ENCODE measurements around the gene CASS4. TPM values are rescaled to one million over a fixed set of nuclear protein-coding genes. Genes with fewer than 3 reads are reported as not detected.

The CASS4 gene
- total and polyA plus RNA-seq, 9 of the 15 experiments (the other 6 are each of a cell fraction or from before 2014, with no cell fraction given): 8.1 to 53.8 (median 26.7) TPM

DNA sequence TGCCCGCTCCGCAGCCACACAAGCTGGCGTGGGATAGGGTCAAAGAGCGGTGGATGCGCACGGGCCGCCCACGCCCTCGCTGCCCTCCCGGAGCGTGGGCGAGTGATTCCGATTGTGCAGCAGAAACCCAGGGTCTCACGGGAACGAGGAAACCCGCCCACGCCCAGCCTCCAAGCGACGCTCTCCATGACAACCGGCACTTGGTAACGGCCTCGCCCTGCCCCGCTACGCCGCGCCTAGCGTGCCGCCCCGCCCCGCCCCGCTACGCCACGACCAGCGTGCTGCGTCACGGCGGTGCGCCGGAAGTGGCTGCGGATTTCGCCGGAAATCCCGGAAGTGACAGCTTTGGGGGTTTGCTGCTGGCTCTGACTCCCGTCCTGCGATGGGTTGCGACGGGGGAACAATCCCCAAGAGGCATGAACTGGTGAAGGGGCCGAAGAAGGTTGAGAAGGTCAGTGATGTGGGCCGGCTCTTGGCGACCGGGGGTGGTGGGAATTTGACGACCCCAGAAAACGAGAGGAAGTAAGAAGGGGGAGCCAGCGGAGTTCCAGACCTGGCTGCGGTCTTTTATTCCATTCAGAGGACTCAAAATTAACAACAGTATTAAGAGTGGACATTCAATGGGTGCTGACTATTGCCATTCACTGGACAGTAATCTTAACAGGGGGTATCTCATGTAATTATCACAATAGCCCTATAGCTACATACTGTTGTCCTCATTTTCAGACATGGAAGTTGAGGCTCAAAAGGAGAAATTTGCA, 56.4 kb downstream of the CASS4 start, which contains the start of gene RTF2 (continued):
- TF ChIP-seq, protein P1, sequence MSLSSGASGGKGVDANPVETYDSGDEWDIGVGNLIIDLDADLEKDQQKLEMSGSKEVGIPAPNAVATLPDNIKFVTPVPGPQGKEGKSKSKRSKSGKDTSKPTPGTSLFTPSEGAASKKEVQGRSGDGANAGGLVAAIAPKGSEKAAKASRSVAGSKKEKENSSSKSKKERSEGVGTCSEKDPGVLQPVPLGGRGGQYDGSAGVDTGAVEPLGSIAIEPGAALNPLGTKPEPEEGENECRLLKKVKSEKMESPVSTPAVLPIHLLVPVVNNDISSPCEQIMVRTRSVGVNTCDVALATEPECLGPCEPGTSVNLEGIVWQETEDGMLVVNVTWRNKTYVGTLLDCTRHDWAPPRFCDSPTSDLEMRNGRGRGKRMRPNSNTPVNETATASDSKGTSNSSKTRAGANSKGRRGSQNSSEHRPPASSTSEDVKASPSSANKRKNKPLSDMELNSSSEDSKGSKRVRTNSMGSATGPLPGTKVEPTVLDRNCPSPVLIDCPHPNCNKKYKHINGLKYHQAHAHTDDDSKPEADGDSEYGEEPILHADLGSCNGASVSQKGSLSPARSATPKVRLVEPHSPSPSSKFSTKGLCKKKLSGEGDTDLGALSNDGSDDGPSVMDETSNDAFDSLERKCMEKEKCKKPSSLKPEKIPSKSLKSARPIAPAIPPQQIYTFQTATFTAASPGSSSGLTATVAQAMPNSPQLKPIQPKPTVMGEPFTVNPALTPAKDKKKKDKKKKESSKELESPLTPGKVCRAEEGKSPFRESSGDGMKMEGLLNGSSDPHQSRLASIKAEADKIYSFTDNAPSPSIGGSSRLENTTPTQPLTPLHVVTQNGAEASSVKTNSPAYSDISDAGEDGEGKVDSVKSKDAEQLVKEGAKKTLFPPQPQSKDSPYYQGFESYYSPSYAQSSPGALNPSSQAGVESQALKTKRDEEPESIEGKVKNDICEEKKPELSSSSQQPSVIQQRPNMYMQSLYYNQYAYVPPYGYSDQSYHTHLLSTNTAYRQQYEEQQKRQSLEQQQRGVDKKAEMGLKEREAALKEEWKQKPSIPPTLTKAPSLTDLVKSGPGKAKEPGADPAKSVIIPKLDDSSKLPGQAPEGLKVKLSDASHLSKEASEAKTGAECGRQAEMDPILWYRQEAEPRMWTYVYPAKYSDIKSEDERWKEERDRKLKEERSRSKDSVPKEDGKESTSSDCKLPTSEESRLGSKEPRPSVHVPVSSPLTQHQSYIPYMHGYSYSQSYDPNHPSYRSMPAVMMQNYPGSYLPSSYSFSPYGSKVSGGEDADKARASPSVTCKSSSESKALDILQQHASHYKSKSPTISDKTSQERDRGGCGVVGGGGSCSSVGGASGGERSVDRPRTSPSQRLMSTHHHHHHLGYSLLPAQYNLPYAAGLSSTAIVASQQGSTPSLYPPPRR (CRISPR knock-in tag; IDR thresholded peaks at IDR 0.05; ENCODE audit: borderline replicate concordance): no peak
- TF ChIP-seq FOS (IDR thresholded peaks at IDR 0.05; ENCODE audit: extremely low read depth, insufficient read length) (no peak), ZFPM2 (CRISPR knock-in tag; IDR thresholded peaks at IDR 0.05) (no peak), ZBED1 (IDR thresholded peaks at IDR 0.05) (no peak), KLF1 (tag; IDR thresholded peaks at IDR 0.05) (peak; percentile 98), TBP (optimal IDR thresholded peaks at IDR 0.05; ENCODE audit: low read depth, low read length) (peak; percentile 33), ZNF12 (CRISPR knock-in tag; IDR thresholded peaks at IDR 0.05) (no peak), ATF1 (CRISPR knock-in tag; IDR thresholded peaks at IDR 0.05) (peak; percentile 92), ATF1 (tag; IDR thresholded peaks at IDR 0.05) (peak; percentile 99), HDGF (IDR thresholded peaks at IDR 0.05) (no peak), ZNF408 (CRISPR knock-in tag; IDR thresholded peaks at IDR 0.05; ENCODE audit: low read depth) (no peak), FOXP1 (CRISPR knock-in tag; IDR thresholded peaks at IDR 0.05) (no peak; the same call in 1 of the 2 replicates), GABPB1 (CRISPR knock-in tag; IDR thresholded peaks at IDR 0.05) (peak; percentile 98), CCAR2 (IDR thresholded peaks at IDR 0.05; ENCODE audit: low read depth, low read length) (no peak), KDM1A (IDR thresholded peaks at IDR 0.05) (peak in 1 of 2 experiments; percentile 41; a peak in 1 of 4 replicates), SRSF9 (IDR thresholded peaks at IDR 0.05; ENCODE audit: borderline replicate concordance, low read depth, low read length) (no peak), SAP30 (IDR thresholded peaks at IDR 0.05; ENCODE audit: borderline replicate concordance, insufficient read depth, low read depth, low read length, poor library complexity, severe bottlenecking) (peak; percentile 80), ZNF75A (CRISPR knock-in tag; IDR thresholded peaks at IDR 0.05) (no peak), FOXM1 (IDR thresholded peaks at IDR 0.05; ENCODE audit: low read depth) (no peak), FOXM1 (CRISPR knock-in tag; IDR thresholded peaks at IDR 0.05; ENCODE audit: low read depth) (0 out of 2 replicates have a peak, but pooled peaks have one; percentile 40)
- TF ChIP-seq, protein P2, sequence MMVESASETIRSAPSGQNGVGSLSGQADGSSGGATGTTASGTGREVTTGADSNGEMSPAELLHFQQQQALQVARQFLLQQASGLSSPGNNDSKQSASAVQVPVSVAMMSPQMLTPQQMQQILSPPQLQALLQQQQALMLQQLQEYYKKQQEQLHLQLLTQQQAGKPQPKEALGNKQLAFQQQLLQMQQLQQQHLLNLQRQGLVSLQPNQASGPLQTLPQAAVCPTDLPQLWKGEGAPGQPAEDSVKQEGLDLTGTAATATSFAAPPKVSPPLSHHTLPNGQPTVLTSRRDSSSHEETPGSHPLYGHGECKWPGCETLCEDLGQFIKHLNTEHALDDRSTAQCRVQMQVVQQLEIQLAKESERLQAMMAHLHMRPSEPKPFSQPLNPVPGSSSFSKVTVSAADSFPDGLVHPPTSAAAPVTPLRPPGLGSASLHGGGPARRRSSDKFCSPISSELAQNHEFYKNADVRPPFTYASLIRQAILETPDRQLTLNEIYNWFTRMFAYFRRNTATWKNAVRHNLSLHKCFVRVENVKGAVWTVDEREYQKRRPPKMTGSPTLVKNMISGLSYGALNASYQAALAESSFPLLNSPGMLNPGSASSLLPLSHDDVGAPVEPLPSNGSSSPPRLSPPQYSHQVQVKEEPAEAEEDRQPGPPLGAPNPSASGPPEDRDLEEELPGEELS (CRISPR knock-in tag; IDR thresholded peaks at IDR 0.05; ENCODE audit: borderline replicate concordance): no peak
- TF ChIP-seq, protein P3, sequence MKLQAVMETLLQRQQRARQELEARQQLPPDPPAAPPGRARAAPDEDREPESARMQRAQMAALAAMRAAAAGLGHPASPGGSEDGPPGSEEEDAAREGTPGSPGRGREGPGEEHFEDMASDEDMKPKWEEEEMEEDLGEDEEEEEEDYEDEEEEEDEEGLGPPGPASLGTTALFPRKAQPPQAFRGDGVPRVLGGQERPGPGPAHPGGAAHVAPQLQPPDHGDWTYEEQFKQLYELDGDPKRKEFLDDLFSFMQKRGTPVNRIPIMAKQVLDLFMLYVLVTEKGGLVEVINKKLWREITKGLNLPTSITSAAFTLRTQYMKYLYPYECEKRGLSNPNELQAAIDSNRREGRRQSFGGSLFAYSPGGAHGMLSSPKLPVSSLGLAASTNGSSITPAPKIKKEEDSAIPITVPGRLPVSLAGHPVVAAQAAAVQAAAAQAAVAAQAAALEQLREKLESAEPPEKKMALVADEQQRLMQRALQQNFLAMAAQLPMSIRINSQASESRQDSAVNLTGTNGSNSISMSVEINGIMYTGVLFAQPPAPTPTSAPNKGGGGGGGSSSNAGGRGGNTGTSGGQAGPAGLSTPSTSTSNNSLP (IDR thresholded peaks at IDR 0.05; ENCODE audit: borderline replicate concordance, low read depth, low read length): no peak
